Measurements from ENCODE around the gene HK1. TPM values are rescaled to one million over a fixed set of nuclear protein-coding genes. Genes with fewer than 3 reads are reported as not detected.
"Not testable (repeated sequence)": the region's sequence is repeated elsewhere in the genome, so short reads cannot be mapped to it uniquely, and the experiment has no call there.

The HK1 gene
- polyA plus RNA-seq, 4 donors, result 3.8 to 21.8 (median 9.1) TPM

- peaks cover 0 to 5% (median 2%) of the 10 kb centered on the region in 3 donors for H3K4me1 ChIP-seq (ENCODE audit: control insufficient read depth in 3 of 3, insufficient read depth in 2 of 3, low read depth in 1 of 3, low read length in 2 of 3)
- no peak for FAIRE-seq
- peak; percentile 41 to 50 for DNase-seq
- H3K36me3 ChIP-seq (ENCODE audit: control insufficient read depth in 3 of 3, insufficient read depth in 2 of 3, low read depth in 1 of 3, low read length in 3 of 3), result peaks cover 0 to 2% (median 0%) of the 10 kb centered on the region in 3 donors
- WGBS, 3 donors, result 40 to 44% (median 41%) methylated on average over 23 of the region's 23 CpGs
- H3K27ac ChIP-seq (ENCODE audit: low read depth in 1 of 3, low read length in 2 of 3), result peak overlapping the region in 2 of 3 donors; percentile 22 to 65
- no peaks in the 10 kb centered on the region for H3K9me3 ChIP-seq (ENCODE audit: control insufficient read depth in 2 of 2, insufficient read depth in 1 of 2, low read depth in 1 of 2, low read length in 1 of 2)
- no peaks in the 10 kb centered on the region for H3K27me3 ChIP-seq (ENCODE audit: control insufficient read depth in 3 of 3, insufficient read depth in 3 of 3, low read length in 3 of 3)
- no peak overlapping the region for H3K4me3 ChIP-seq (ENCODE audit: low read depth in 1 of 3, low read length in 3 of 3)
Measured at GRCh38 chr10:69327463-69328379, 49.4 kb downstream of the HK1 start.

- no peak overlapping the region for H3K4me3 ChIP-seq (ENCODE audit: low read depth in 1 of 3, low read length in 3 of 3)
- H3K9me3 ChIP-seq (ENCODE audit: control insufficient read depth in 2 of 2, insufficient read depth in 1 of 2, low read depth in 1 of 2, low read length in 1 of 2), result no peaks in the 10 kb centered on the region
- peaks cover 0 to 2% (median 0%) of the 10 kb centered on the region in 3 donors for H3K36me3 ChIP-seq (ENCODE audit: control insufficient read depth in 3 of 3, insufficient read depth in 2 of 3, low read depth in 1 of 3, low read length in 3 of 3)
- H3K4me1 ChIP-seq (ENCODE audit: control insufficient read depth in 3 of 3, insufficient read depth in 2 of 3, low read depth in 1 of 3, low read length in 2 of 3), result peaks cover 0 to 11% (median 3%) of the 10 kb centered on the region in 3 donors
- H3K27ac ChIP-seq (ENCODE audit: low read depth in 1 of 3, low read length in 2 of 3), result peak overlapping the region in 2 of 3 donors; percentile 22 to 65
- H3K27me3 ChIP-seq (ENCODE audit: control insufficient read depth in 3 of 3, insufficient read depth in 3 of 3, low read length in 3 of 3), result no peaks in the 10 kb centered on the region
- no peak for FAIRE-seq
- 65 to 69% (median 68%) methylated on average over 8 of the region's 8 CpGs for WGBS, 3 donors
- no peak for DNase-seq
Measured at GRCh38 chr10:69328380-69328735, 50.1 kb downstream of the HK1 start.

- 86 to 98% (median 89%) methylated on average over 2 of the region's 2 CpGs for WGBS, 3 donors
- H3K27me3 ChIP-seq (ENCODE audit: control insufficient read depth in 3 of 3, insufficient read depth in 3 of 3, low read length in 3 of 3); H3K4me3 ChIP-seq (ENCODE audit: low read depth in 1 of 3, low read length in 3 of 3); H3K27ac ChIP-seq (ENCODE audit: low read depth in 1 of 3, low read length in 2 of 3); FAIRE-seq; DNase-seq; H3K36me3 ChIP-seq (ENCODE audit: control insufficient read depth in 3 of 3, insufficient read depth in 2 of 3, low read depth in 1 of 3, low read length in 3 of 3); H3K9me3 ChIP-seq (ENCODE audit: control insufficient read depth in 2 of 2, insufficient read depth in 1 of 2, low read depth in 1 of 2, low read length in 1 of 2): not testable (repeated sequence)
- peaks cover 0 to 11% (median 3%) of the 10 kb centered on the region in 3 donors for H3K4me1 ChIP-seq (ENCODE audit: control insufficient read depth in 3 of 3, insufficient read depth in 2 of 3, low read depth in 1 of 3, low read length in 2 of 3)
Measured at GRCh38 chr10:69328888-69329287, 50.6 kb downstream of the HK1 start.

- no peak overlapping the region for H3K4me3 ChIP-seq (ENCODE audit: low read depth in 1 of 3, low read length in 3 of 3)
- no peak overlapping the region for H3K27ac ChIP-seq (ENCODE audit: low read depth in 1 of 3, low read length in 2 of 3)
- no peaks in the 10 kb centered on the region for H3K9me3 ChIP-seq (ENCODE audit: control insufficient read depth in 2 of 2, insufficient read depth in 1 of 2, low read depth in 1 of 2, low read length in 1 of 2)
- no peaks in the 10 kb centered on the region for H3K27me3 ChIP-seq (ENCODE audit: control insufficient read depth in 3 of 3, insufficient read depth in 3 of 3, low read length in 3 of 3)
- peaks cover 0 to 19% (median 3%) of the 10 kb centered on the region in 3 donors for H3K4me1 ChIP-seq (ENCODE audit: control insufficient read depth in 3 of 3, insufficient read depth in 2 of 3, low read depth in 1 of 3, low read length in 2 of 3)
- H3K36me3 ChIP-seq (ENCODE audit: control insufficient read depth in 3 of 3, insufficient read depth in 2 of 3, low read depth in 1 of 3, low read length in 3 of 3), result peaks cover 0 to 2% (median 0%) of the 10 kb centered on the region in 3 donors
- no peak for FAIRE-seq
- WGBS, 3 donors, result 85 to 94% (median 87%) methylated on average over 3 of the region's 3 CpGs
- DNase-seq, result no peak
Measured at GRCh38 chr10:69329721-69330178, 51.5 kb downstream of the HK1 start.

GRCh38 chr10:69331161-69331560 is 52.9 kb downstream of the HK1 start:
- FAIRE-seq (no peak), DNase-seq (no peak)
- WGBS, 3 donors, result 96 to 97% (median 96%) methylated on average over 7 of the region's 7 CpGs

GRCh38 chr10:69332278-69333010 is 54.1 kb downstream of the HK1 start:
- 63 to 82% (median 78%) methylated on average over 9 of the region's 9 CpGs for WGBS, 3 donors
- Histone ChIP-seq H3K4me1 (ENCODE audit: control insufficient read depth in 3 of 3, insufficient read depth in 2 of 3, low read depth in 1 of 3, low read length in 2 of 3) (peaks cover 0 to 23% (median 3%) of the 10 kb centered on the region in 3 donors), H3K27ac (ENCODE audit: low read depth in 1 of 3, low read length in 2 of 3) (peak overlapping the region in 1 of 3 donors; percentile 3), H3K9me3 (ENCODE audit: control insufficient read depth in 2 of 2, insufficient read depth in 1 of 2, low read depth in 1 of 2, low read length in 1 of 2) (no peaks in the 10 kb centered on the region), H3K27me3 (ENCODE audit: control insufficient read depth in 3 of 3, insufficient read depth in 3 of 3, low read length in 3 of 3) (no peaks in the 10 kb centered on the region), H3K36me3 (ENCODE audit: control insufficient read depth in 3 of 3, insufficient read depth in 2 of 3, low read depth in 1 of 3, low read length in 3 of 3) (peaks cover 0 to 2% (median 0%) of the 10 kb centered on the region in 3 donors), H3K4me3 (ENCODE audit: low read depth in 1 of 3, low read length in 3 of 3) (no peak overlapping the region)
- FAIRE-seq (no peak), DNase-seq (no peak)

More at GRCh38 chr10:69331161-69331560, 52.9 kb downstream of the HK1 start:
- Histone ChIP-seq H3K4me1 (ENCODE audit: control insufficient read depth in 3 of 3, insufficient read depth in 2 of 3, low read depth in 1 of 3, low read length in 2 of 3) (peaks cover 0 to 23% (median 3%) of the 10 kb centered on the region in 3 donors), H3K27me3 (ENCODE audit: control insufficient read depth in 3 of 3, insufficient read depth in 3 of 3, low read length in 3 of 3) (no peaks in the 10 kb centered on the region), H3K4me3 (ENCODE audit: low read depth in 1 of 3, low read length in 3 of 3) (no peak overlapping the region), H3K9me3 (ENCODE audit: control insufficient read depth in 2 of 2, insufficient read depth in 1 of 2, low read depth in 1 of 2, low read length in 1 of 2) (no peaks in the 10 kb centered on the region), H3K27ac (ENCODE audit: low read depth in 1 of 3, low read length in 2 of 3) (no peak overlapping the region), H3K36me3 (ENCODE audit: control insufficient read depth in 3 of 3, insufficient read depth in 2 of 3, low read depth in 1 of 3, low read length in 3 of 3) (peaks cover 0 to 2% (median 0%) of the 10 kb centered on the region in 3 donors)

- DNase-seq (no peak), FAIRE-seq (no peak)
- H3K9me3 ChIP-seq (ENCODE audit: control insufficient read depth in 2 of 2, insufficient read depth in 1 of 2, low read depth in 1 of 2, low read length in 1 of 2), result no peaks in the 10 kb centered on the region
- H3K4me3 ChIP-seq (ENCODE audit: low read depth in 1 of 3, low read length in 3 of 3), result no peak overlapping the region
- H3K27ac ChIP-seq (ENCODE audit: low read depth in 1 of 3, low read length in 2 of 3), result peak overlapping the region in 1 of 3 donors; percentile 3
- H3K36me3 ChIP-seq (ENCODE audit: control insufficient read depth in 3 of 3, insufficient read depth in 2 of 3, low read depth in 1 of 3, low read length in 3 of 3), result peaks cover 0 to 2% (median 0%) of the 10 kb centered on the region in 3 donors
- WGBS, 3 donors, result 70 to 73% (median 72%) methylated on average over 3 of the region's 3 CpGs
- no peaks in the 10 kb centered on the region for H3K27me3 ChIP-seq (ENCODE audit: control insufficient read depth in 3 of 3, insufficient read depth in 3 of 3, low read length in 3 of 3)
- peaks cover 0 to 21% (median 3%) of the 10 kb centered on the region in 3 donors for H3K4me1 ChIP-seq (ENCODE audit: control insufficient read depth in 3 of 3, insufficient read depth in 2 of 3, low read depth in 1 of 3, low read length in 2 of 3)
Measured at GRCh38 chr10:69333205-69333604, 54.9 kb downstream of the HK1 start.

GRCh38 chr10:69333865-69334301 is 55.6 kb downstream of the HK1 start:
- H3K4me3 ChIP-seq (ENCODE audit: low read depth in 1 of 3, low read length in 3 of 3); H3K27me3 ChIP-seq (ENCODE audit: control insufficient read depth in 3 of 3, insufficient read depth in 3 of 3, low read length in 3 of 3); DNase-seq; H3K9me3 ChIP-seq (ENCODE audit: control insufficient read depth in 2 of 2, insufficient read depth in 1 of 2, low read depth in 1 of 2, low read length in 1 of 2); H3K36me3 ChIP-seq (ENCODE audit: control insufficient read depth in 3 of 3, insufficient read depth in 2 of 3, low read depth in 1 of 3, low read length in 3 of 3); FAIRE-seq: not testable (repeated sequence)
- H3K4me1 ChIP-seq (ENCODE audit: control insufficient read depth in 3 of 3, insufficient read depth in 2 of 3, low read depth in 1 of 3, low read length in 2 of 3), result peaks cover 0 to 19% (median 3%) of the 10 kb centered on the region in 3 donors
- 94 to 96% (median 95%) methylated on average over 9 of the region's 9 CpGs for WGBS, 3 donors
- peak overlapping the region in 2 of 3 donors; percentile 8 to 30 for H3K27ac ChIP-seq (ENCODE audit: low read depth in 1 of 3, low read length in 2 of 3)

Measured in small intestine (tissue), 7 donors.